WI38 (cell line): Measurements from ENCODE around the gene FRYL.
A peak's percentile ranks its signal among the peaks of the same experiment; 100 is the strongest.

Source experiments
- H3K4me3 ChIP-seq: 2 replicates; pipeline ENCODE4 v1.5.1; 2011; ENCODE audit warnings: low read depth, mild to moderate bottlenecking, control low read depth, low read length
- TF ChIP-seq, protein P1 (sequence below): IDR thresholded peaks from 2 replicates; pipeline ENCODE4 v1.5.1; 2012; ENCODE audit warnings: low read depth, mild to moderate bottlenecking, control low read depth, low read length

FRYL gene

GRCh38 chr4:48781968-48782367 is 1.9 kb upstream of the FRYL start:
- TF ChIP-seq, protein P1, sequence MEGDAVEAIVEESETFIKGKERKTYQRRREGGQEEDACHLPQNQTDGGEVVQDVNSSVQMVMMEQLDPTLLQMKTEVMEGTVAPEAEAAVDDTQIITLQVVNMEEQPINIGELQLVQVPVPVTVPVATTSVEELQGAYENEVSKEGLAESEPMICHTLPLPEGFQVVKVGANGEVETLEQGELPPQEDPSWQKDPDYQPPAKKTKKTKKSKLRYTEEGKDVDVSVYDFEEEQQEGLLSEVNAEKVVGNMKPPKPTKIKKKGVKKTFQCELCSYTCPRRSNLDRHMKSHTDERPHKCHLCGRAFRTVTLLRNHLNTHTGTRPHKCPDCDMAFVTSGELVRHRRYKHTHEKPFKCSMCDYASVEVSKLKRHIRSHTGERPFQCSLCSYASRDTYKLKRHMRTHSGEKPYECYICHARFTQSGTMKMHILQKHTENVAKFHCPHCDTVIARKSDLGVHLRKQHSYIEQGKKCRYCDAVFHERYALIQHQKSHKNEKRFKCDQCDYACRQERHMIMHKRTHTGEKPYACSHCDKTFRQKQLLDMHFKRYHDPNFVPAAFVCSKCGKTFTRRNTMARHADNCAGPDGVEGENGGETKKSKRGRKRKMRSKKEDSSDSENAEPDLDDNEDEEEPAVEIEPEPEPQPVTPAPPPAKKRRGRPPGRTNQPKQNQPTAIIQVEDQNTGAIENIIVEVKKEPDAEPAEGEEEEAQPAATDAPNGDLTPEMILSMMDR, result no peak
- H3K4me3 ChIP-seq, result no peak overlapping the region

DNA sequence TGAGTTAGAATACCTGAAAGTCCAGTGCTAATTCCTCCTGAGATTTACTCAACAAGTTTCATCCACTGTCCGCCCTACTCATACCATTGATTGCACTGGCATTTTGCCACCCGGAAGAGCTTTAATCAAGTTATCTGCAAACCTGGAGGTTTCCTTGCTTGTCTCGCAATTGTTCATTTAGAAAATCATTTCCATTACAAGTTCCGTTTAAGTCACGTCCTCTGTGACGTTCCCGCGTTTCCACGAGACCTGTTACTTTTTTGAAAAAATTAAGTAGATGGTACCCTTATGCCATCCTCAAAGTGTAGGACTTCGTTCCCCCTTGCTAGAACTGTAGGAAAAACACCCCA is 761 bp upstream of the FRYL start:
- peak overlapping the region; percentile 71 for H3K4me3 ChIP-seq
- TF ChIP-seq, protein P1, result no peak

DNA sequence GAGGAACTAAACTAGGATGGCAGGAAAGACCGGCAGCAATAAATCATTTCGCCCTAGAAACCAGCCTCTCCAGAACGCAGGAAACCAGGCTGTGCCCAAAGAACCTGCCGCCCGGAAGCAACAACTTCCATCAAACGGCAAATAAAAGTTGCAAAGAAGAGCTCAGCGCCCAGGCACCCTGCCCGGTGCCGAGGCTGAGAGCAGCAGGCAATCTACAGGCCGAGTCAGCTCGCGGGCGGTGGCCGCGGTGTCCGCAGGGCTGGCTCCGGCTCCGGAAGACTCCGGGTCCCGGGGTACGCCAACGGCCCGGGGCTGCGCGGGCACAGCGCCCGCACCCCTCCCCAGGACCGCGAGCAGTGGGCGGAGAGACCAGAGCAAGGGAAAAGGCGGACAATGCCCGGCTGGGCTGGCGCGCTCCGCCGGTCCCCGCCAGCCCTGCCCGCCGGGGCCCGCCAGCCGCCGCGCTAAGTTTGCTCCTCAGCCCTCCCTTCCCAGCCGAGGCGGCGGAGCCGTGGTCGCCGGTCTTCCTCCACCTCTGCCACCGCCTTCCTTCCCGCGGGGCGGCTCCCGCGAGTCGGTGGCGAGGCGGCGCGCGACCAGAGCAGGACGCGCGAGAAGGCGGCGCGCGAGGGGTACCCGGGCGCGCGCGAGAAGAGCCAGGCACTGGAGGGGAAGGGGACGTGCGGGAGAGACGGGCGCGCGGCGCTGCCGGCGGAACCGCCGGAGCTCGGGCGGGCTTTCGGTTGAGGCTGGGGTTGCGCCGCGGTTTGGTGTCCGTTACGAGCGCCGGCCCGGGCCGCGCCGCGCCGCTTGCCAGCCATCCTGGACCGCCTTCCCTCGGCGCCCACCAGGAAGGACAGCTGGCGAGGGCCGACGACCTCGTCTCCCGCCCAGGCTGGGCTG is 733 bp downstream of the FRYL start:
- H3K4me3 ChIP-seq, result peak overlapping the region; percentile 90

DNA sequence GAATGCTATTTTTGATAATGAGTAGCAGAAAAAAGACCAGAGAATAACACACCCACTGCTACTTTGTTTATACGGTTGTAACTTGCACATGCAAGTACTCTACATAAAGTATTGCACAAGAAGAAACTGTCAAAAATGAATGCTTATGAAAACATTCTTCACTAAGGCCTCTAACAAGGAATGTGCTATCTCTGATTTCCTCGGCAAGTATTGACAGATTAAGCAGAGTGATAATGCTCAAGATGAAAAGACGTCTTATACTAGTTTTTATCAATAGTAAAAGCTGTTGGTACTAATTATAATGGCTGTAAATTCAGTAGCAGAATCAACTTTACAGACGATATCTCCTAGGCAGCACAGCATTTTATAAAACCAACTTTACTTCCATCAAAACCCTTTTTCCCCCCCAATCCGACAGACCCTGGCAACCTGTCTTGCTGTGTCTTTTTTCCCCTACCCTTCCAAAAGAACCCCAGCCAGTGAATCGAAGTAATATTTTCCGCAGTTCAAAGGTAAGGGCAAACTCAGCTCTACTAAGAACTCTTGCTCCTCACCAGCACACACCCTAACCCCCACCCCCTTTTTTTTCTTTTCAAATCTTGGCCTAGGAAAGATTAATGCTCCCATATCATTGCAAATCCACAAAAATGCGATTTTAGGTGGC is 1.5 kb downstream of the FRYL start:
- TF ChIP-seq, protein P1, result no peak
- peak overlapping the region; percentile 90 for H3K4me3 ChIP-seq

More for the DNA sequence above, 733 bp downstream of the FRYL start:
- TF ChIP-seq, protein P1, result no peak

- TF ChIP-seq, protein P1, result no peak
- peak overlapping the region; percentile 90 for H3K4me3 ChIP-seq
These were observed 2.3 kb downstream of the FRYL start for GRCh38 chr4:48777739-48778138.

DNA sequence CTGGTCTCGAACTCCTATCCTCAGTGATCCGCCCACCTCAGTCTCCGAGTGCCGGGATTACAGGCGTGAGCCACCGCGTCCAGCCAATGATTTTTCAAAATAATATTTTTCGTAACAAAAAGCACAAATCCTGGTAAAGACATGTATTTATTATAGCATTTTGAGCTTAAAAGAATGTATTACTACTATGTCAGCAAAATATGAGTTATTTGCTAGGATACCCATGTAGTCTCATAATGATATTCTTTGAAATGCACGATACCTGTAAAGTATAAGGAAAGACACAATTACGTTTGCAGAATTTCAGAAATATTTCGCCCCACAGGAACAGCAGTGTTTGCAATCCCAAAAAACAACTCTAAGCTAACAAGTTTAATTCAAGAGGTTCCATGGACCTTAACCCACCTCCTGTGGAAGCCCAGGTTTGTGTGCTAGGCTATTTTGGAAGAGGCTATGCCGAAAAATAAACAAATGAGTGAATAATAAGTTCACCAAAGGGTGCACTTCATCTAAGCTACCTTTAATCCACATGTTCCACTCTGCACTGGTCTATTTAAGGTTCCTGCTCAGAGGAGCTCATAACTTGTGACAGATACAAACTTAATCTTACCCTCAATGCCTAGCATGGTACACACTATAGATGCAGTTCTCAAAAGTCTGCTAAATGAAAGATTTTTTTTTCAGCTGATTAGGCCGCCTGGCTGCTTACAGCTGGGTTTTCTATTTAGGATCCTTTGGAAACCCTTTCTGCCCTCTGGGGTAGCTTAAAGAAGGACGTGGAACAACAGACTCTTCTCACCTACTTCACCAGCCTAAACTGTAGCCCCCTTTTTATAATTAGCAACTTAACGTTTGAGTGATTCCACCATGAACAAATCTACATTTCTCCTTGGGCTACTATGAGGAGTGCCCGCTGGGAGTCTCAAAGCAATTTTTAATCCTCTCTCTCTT is 5.0 kb downstream of the FRYL start:
- TF ChIP-seq, protein P1, result no peak
- no peak overlapping the region for H3K4me3 ChIP-seq
